ENCODE measurements around the gene TM4SF4. TPM values are rescaled to one million over a fixed set of nuclear protein-coding genes. Genes with fewer than 3 reads are reported as not detected.

Gene TM4SF4
- polyA plus RNA-seq, 3 donors: 0.08 TPM; not detected in 2

DNA sequence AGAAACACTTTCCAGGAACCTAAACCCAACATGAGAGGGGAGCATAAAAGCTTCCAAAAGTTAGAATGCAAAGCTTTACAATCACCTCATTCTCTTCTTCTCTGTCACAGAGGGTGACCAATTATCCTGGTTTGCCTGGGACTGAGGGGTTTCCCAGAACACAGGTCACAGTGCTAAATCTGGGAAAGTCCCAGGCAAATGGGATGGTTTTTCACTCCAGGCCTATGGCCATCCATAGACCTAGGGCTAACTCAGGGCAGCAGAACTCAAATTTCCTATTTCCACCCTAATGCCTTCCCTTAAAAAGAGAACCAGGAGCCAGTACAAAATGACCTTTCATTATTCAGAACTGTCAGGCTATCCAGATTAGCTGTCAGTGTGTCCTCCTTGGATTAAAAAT lies 77.0 kb downstream of the TM4SF4 start:
- no peak overlapping the region for H3K9ac ChIP-seq (ENCODE audit: insufficient read depth, low read length, poor library complexity, severe bottlenecking)
- Mint-ChIP-seq H3K27me3 (ENCODE audit: low read depth in 3 of 3) (peaks cover 16 to 48% (median 23%) of the 10 kb centered on the region in 3 donors), H3K9me3 (no peaks in the 10 kb centered on the region), H3K4me3 (no peak overlapping the region), H3K4me1 (no peaks in the 10 kb centered on the region), H3K36me3 (no peaks in the 10 kb centered on the region), H3K27ac (no peak overlapping the region)
- no peak overlapping the region for H3K4me2 ChIP-seq (replicated peaks; ENCODE audit: extremely low read depth, low read length, poor library complexity, severe bottlenecking)
- no peak overlapping the region for H2AFZ ChIP-seq (ENCODE audit: insufficient read depth, low read depth, low read length, poor library complexity, severe bottlenecking)
- no peak for DNase-seq
- H3K27ac ChIP-seq (ENCODE audit: low read depth in 1 of 2, low read length in 2 of 2): no peak overlapping the region
- no peaks in the 10 kb centered on the region for H3K36me3 ChIP-seq (replicated peaks in 1 of 2; ENCODE audit: control insufficient read depth in 1 of 2, insufficient read depth in 2 of 2, low read length in 2 of 2)
- H4K20me1 ChIP-seq (ENCODE audit: insufficient read depth, low read length): no peaks in the 10 kb centered on the region
- TF ChIP-seq, protein P1, sequence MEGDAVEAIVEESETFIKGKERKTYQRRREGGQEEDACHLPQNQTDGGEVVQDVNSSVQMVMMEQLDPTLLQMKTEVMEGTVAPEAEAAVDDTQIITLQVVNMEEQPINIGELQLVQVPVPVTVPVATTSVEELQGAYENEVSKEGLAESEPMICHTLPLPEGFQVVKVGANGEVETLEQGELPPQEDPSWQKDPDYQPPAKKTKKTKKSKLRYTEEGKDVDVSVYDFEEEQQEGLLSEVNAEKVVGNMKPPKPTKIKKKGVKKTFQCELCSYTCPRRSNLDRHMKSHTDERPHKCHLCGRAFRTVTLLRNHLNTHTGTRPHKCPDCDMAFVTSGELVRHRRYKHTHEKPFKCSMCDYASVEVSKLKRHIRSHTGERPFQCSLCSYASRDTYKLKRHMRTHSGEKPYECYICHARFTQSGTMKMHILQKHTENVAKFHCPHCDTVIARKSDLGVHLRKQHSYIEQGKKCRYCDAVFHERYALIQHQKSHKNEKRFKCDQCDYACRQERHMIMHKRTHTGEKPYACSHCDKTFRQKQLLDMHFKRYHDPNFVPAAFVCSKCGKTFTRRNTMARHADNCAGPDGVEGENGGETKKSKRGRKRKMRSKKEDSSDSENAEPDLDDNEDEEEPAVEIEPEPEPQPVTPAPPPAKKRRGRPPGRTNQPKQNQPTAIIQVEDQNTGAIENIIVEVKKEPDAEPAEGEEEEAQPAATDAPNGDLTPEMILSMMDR (IDR thresholded peaks at IDR 0.05): no peak
- H3K9me3 ChIP-seq (replicated peaks in 1 of 2; ENCODE audit: control insufficient read depth in 1 of 2, insufficient read depth in 1 of 2, low read length in 2 of 2): no peaks in the 10 kb centered on the region
- H3K4me3 ChIP-seq (replicated peaks in 1 of 3; ENCODE audit: low read depth in 2 of 3, low read length in 3 of 3): no peak overlapping the region
- intact Hi-C loops (cut with micrococcal nuclease): no loop called here
- no peaks in the 10 kb centered on the region for H3K4me1 ChIP-seq (ENCODE audit: control insufficient read depth in 1 of 2, insufficient read depth in 2 of 2, low read length in 2 of 2)
- peaks cover 12 to 44% of the 10 kb centered on the region in 2 donors for H3K27me3 ChIP-seq (ENCODE audit: control insufficient read depth in 2 of 2, insufficient read depth in 2 of 2, low read length in 2 of 2)
- no peaks in the 10 kb centered on the region for H3K79me2 ChIP-seq (ENCODE audit: insufficient read depth, low read length)

DNA sequence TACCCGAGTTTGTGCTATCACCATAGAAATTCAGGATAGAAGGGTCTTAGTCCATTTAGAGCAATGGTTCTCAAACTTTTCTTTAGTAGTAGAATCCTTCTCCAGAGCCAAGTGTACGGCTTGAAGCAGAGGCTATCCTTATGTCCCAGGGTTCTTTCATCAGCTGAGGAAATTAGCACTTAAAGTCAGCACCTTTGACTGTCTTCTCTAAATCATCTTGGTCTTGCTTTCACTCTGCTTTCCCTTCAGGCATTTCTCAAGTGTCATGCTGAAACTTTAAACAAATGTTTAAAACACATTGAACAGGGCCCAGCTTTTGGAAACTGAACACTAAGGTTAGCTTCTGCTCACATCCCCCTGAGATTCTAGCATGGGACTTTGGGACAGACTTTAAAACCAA lies 78.2 kb downstream of the TM4SF4 start:
- intact Hi-C loops (cut with micrococcal nuclease): no loop called here

More for the DNA sequence above, 78.2 kb downstream of the TM4SF4 start:
- Mint-ChIP-seq H3K9me3 (no peaks in the 10 kb centered on the region), H3K4me3 (no peak overlapping the region), H3K4me1 (no peaks in the 10 kb centered on the region), H3K36me3 (no peaks in the 10 kb centered on the region), H3K27ac (no peak overlapping the region), H3K27me3 (ENCODE audit: low read depth in 3 of 3) (peaks cover 12 to 43% (median 21%) of the 10 kb centered on the region in 3 donors)
- no peak overlapping the region for H3K9ac ChIP-seq (ENCODE audit: insufficient read depth, low read length, poor library complexity, severe bottlenecking)
- H3K79me2 ChIP-seq (ENCODE audit: insufficient read depth, low read length): no peaks in the 10 kb centered on the region
- no peaks in the 10 kb centered on the region for H3K4me1 ChIP-seq (ENCODE audit: control insufficient read depth in 1 of 2, insufficient read depth in 2 of 2, low read length in 2 of 2)
- H4K20me1 ChIP-seq (ENCODE audit: insufficient read depth, low read length): no peaks in the 10 kb centered on the region
- no peak overlapping the region for H3K27ac ChIP-seq (ENCODE audit: low read depth in 1 of 2, low read length in 2 of 2)
- H2AFZ ChIP-seq (ENCODE audit: insufficient read depth, low read depth, low read length, poor library complexity, severe bottlenecking): no peak overlapping the region
- 86% methylated on average over 1 of the region's 2 CpGs for WGBS (ENCODE audit: insufficient coverage)
- no peak for DNase-seq
- no peak overlapping the region for H3K4me2 ChIP-seq (replicated peaks; ENCODE audit: extremely low read depth, low read length, poor library complexity, severe bottlenecking)
- H3K4me3 ChIP-seq (replicated peaks in 1 of 3; ENCODE audit: low read depth in 2 of 3, low read length in 3 of 3): no peak overlapping the region
- no peaks in the 10 kb centered on the region for H3K36me3 ChIP-seq (replicated peaks in 1 of 2; ENCODE audit: control insufficient read depth in 1 of 2, insufficient read depth in 2 of 2, low read length in 2 of 2)
- TF ChIP-seq, protein P1 (IDR thresholded peaks at IDR 0.05): no peak
- H3K27me3 ChIP-seq (ENCODE audit: control insufficient read depth in 2 of 2, insufficient read depth in 2 of 2, low read length in 2 of 2): peaks cover 12 to 44% of the 10 kb centered on the region in 2 donors
- H3K9me3 ChIP-seq (replicated peaks in 1 of 2; ENCODE audit: control insufficient read depth in 1 of 2, insufficient read depth in 1 of 2, low read length in 2 of 2): no peaks in the 10 kb centered on the region

Small RNA genes within 50 kb of the gene (small RNA-seq; reads per million reads assigned to genes)
- gene AC108751.2 (ENCODE audit: insufficient read length, low read depth) (not detected), gene RNU6-1098P (ENCODE audit: insufficient read length, low read depth) (not detected)

Other genes starting within 250 kb of the TM4SF4 start
- not detected for gene TM4SF18, start 141.1 kb upstream of the TM4SF4 start, polyA plus RNA-seq
- gene TM4SF1, start 97.0 kb upstream of the TM4SF4 start, polyA plus RNA-seq: not detected
- not detected for gene WWTR1, start 183.3 kb downstream of the TM4SF4 start, polyA plus RNA-seq